WTC11 (cell line): ENCODE results near the gene KIF5C. TPM values are rescaled to one million over a fixed set of nuclear protein-coding genes. Genes with fewer than 3 reads are reported as not detected.

ENCODE experiments used
- ATAC-seq: fragments of 200-7000 bp; cut with Tn5 transposase; 2 replicates; pipeline ENCODE4 v1.10.0; 2021; ENCODE audit warnings: mild to moderate bottlenecking, moderate library complexity
- CTCF ChIA-PET: fragments of 300-600 bp; sonication (Branson Sonifier 250); formaldehyde crosslinking; loops from one replicate; lab custom pipeline; 2021; ENCODE audit warnings: antibody characterized with exemption; lab: Charles Lee
- POLR2A ChIA-PET: fragments of 350-600 bp; sonication (Branson Sonifier 250); formaldehyde crosslinking; loops from one replicate; lab custom pipeline; 2021; ENCODE audit warnings: antibody characterized with exemption; lab: Charles Lee
- DNase-seq: peaks from one replicate; pipeline ENCODE4 v3.0.0; 2021; ENCODE audit warnings: low spot score
- H3K27ac Mint-ChIP-seq: 2 replicates; pipeline ENCODE4 v1.8.0; 2021; ENCODE audit warnings: mixed read lengths
- H3K27me3 Mint-ChIP-seq: 2 replicates; pipeline ENCODE4 v1.8.0; 2021; ENCODE audit warnings: low read depth, mild to moderate bottlenecking, moderate library complexity, mixed read lengths
- H3K36me3 Mint-ChIP-seq: 2 replicates; pipeline ENCODE4 v1.8.0; 2021; ENCODE audit warnings: mixed read lengths
- H3K4me1 Mint-ChIP-seq: 2 replicates; pipeline ENCODE4 v1.8.0; 2022; ENCODE audit warnings: mixed read lengths
- H3K4me3 Mint-ChIP-seq: 2 replicates; pipeline ENCODE4 v1.8.0; 2021; ENCODE audit warnings: mild to moderate bottlenecking, moderate library complexity, mixed read lengths
- H3K9me3 Mint-ChIP-seq: 2 replicates; pipeline ENCODE4 v1.8.0; 2021; ENCODE audit warnings: mixed read lengths
- ATF3 ChIP-seq: sonication (generic); formaldehyde crosslinking; conservative IDR thresholded peaks from 2 replicates; pipeline ENCODE4 v1.8.1; 2022; ENCODE audit warnings: mild to moderate bottlenecking, missing genetic modification reagents
- CDX4 ChIP-seq: fragments of 250-450 bp; sonication (Bioruptor Pico); IDR thresholded peaks from 2 replicates; pipeline ENCODE4 v1.9.0; 2021; ENCODE audit warnings: moderate library complexity, mild to moderate bottlenecking, inconsistent platforms, borderline replicate concordance
- CREB1 ChIP-seq: sonication (generic); formaldehyde crosslinking; IDR thresholded peaks from 2 replicates; pipeline ENCODE4 v1.8.0; 2023; ENCODE audit warnings: mild to moderate bottlenecking, missing genetic modification reagents
- CTCF ChIP-seq: fragments of 200-600 bp; IDR thresholded peaks from 2 replicates; pipeline ENCODE4 v1.8.0; 2022; ENCODE audit warnings: antibody characterized with exemption
- ELF4 ChIP-seq: sonication (generic); formaldehyde crosslinking; IDR thresholded peaks from 2 replicates; pipeline ENCODE4 v1.8.1; 2022; ENCODE audit warnings: low read depth, mild to moderate bottlenecking, moderate library complexity, missing genetic modification reagents
- HMGXB4 ChIP-seq: sonication (generic); formaldehyde crosslinking; IDR thresholded peaks from 2 replicates; pipeline ENCODE4 v1.8.1; 2023; ENCODE audit warnings: mild to moderate bottlenecking, moderate library complexity, missing genetic modification reagents
- IRF2 ChIP-seq: sonication (generic); formaldehyde crosslinking; IDR thresholded peaks from 2 replicates; pipeline ENCODE4 v1.8.0; 2022; ENCODE audit warnings: low read depth, missing genetic modification reagents, borderline replicate concordance
- NFE2L1 ChIP-seq: sonication (generic); formaldehyde crosslinking; IDR thresholded peaks from 2 replicates; pipeline ENCODE4 v1.8.1; 2023; ENCODE audit warnings: missing genetic modification reagents
- NR1H2 ChIP-seq: sonication (generic); formaldehyde crosslinking; IDR thresholded peaks from 2 replicates; pipeline ENCODE4 v1.9.0; 2021; ENCODE audit warnings: mild to moderate bottlenecking, moderate library complexity, missing genetic modification reagents
- NR2C2 ChIP-seq: sonication (generic); formaldehyde crosslinking; IDR thresholded peaks from 2 replicates; pipeline ENCODE4 v1.8.0; 2022; ENCODE audit warnings: mild to moderate bottlenecking, missing genetic modification reagents
- PRRX2 ChIP-seq: fragments of 250-450 bp; sonication (Bioruptor Pico); IDR thresholded peaks from 2 replicates; pipeline ENCODE4 v1.8.0; 2021; ENCODE audit warnings: mild to moderate bottlenecking
- SMAD4 ChIP-seq: sonication (generic); formaldehyde crosslinking; IDR thresholded peaks from 2 replicates; pipeline ENCODE4 v1.8.0; 2022; ENCODE audit warnings: mild to moderate bottlenecking, missing genetic modification reagents
- ZNF232 ChIP-seq: sonication (generic); formaldehyde crosslinking; IDR thresholded peaks from 2 replicates; pipeline ENCODE4 v1.8.0; 2022; ENCODE audit warnings: mild to moderate bottlenecking, missing genetic modification reagents
- ZNF281 ChIP-seq: sonication (generic); formaldehyde crosslinking; IDR thresholded peaks from 2 replicates; pipeline ENCODE4 v1.8.0; 2023; ENCODE audit warnings: mild to moderate bottlenecking, missing genetic modification reagents
- ZNF396 ChIP-seq: fragments of 250-450 bp; sonication (Bioruptor Pico); IDR thresholded peaks from 2 replicates; pipeline ENCODE4 v1.8.0; 2021; ENCODE audit warnings: mild to moderate bottlenecking, moderate library complexity, borderline replicate concordance
- ZNF671 ChIP-seq: fragments of 250-450 bp; sonication (Bioruptor Pico); IDR thresholded peaks from 2 replicates; pipeline ENCODE4 v1.8.0; 2021; ENCODE audit warnings: mild to moderate bottlenecking
- ZSCAN18 ChIP-seq: fragments of 250-450 bp; sonication (Bioruptor Pico); IDR thresholded peaks from 2 replicates; pipeline ENCODE4 v2.1.2; 2022; ENCODE audit warnings: mild to moderate bottlenecking, moderate library complexity
- total RNA-seq: library from RNA; stranded (reverse); gene quantifications from 3 replicates; pipeline ENCODE4 v1.2.3, GENCODE V29; 2021

Gene KIF5C
- total RNA-seq, 1 experiment from 2014 or later, result 73.5 TPM

GRCh38 chr2:149058936-149059335 is 183.9 kb downstream of the KIF5C start (continued):
- TF ChIP-seq HMGXB4 (CRISPR knock-in tag) (no peak), ZSCAN18 (CRISPR knock-in tag) (no peak), NR1H2 (CRISPR knock-in tag) (no peak), SMAD4 (CRISPR knock-in tag) (no peak)

GRCh38 chr2:149059822-149060221 is 184.8 kb downstream of the KIF5C start:
- H3K4me1 Mint-ChIP-seq, result peaks cover 12% of the 10 kb centered on the region
- TF ChIP-seq ZNF281 (CRISPR knock-in tag) (no peak), ZNF232 (CRISPR knock-in tag) (no peak), ZNF396 (CRISPR knock-in tag) (no peak), NR2C2 (CRISPR knock-in tag) (no peak), ATF3 (CRISPR knock-in tag) (no peak), PRRX2 (CRISPR knock-in tag) (no peak), CTCF (no peak), NFE2L1 (no peak), ZNF671 (CRISPR knock-in tag) (no peak), IRF2 (no peak), ELF4 (no peak), CDX4 (no peak), CREB1 (no peak)
- H3K27ac Mint-ChIP-seq, result no peak overlapping the region
- no peak overlapping the region for H3K4me3 Mint-ChIP-seq
- ATAC-seq, result no peak
- ChIA-PET POLR2A (no interaction called here), CTCF (interaction anchor here (1.2 kb wide), 1 partner anchor 43 kb away, joined by 3 read pairs; no protein-coding TSS in a partner anchor)
- DNase-seq, result no peak
- no peaks in the 10 kb centered on the region for H3K36me3 Mint-ChIP-seq
- no peaks in the 10 kb centered on the region for H3K27me3 Mint-ChIP-seq
- no peaks in the 10 kb centered on the region for H3K9me3 Mint-ChIP-seq
